SU-DHL-6 (cell line): ENCODE results near the gene ITPR3.

Experiments used
- H2AFZ ChIP-seq: fragments of 200-600 bp; sonication (generic); 2 replicates; pipeline ENCODE4 v1.6.1; 2014; ENCODE audit warnings: low read depth, mild to moderate bottlenecking, moderate library complexity, mixed read lengths, antibody characterized with exemption, low read length; ENCODE audit not compliant: severe bottlenecking
- H3F3A ChIP-seq: fragments of 200-600 bp; shearing (Covaris generic); 2 replicates; pipeline ENCODE4 v1.6.0; 2016; ENCODE audit warnings: antibody characterized with exemption, mild to moderate bottlenecking; ENCODE audit not compliant: insufficient read depth
- H3K27ac ChIP-seq: fragments of 200-600 bp; sonication (generic); 2 replicates; pipeline ENCODE4 v1.5.1; 2016; ENCODE audit warnings: low read depth, mild to moderate bottlenecking, low read length, moderate library complexity, mixed read lengths
- H3K27me3 ChIP-seq: fragments of 200-600 bp; sonication (generic), shearing (Covaris generic); 2 replicates; pipeline ENCODE4 v1.6.0; 2014; ENCODE audit warnings: mild to moderate bottlenecking, low read length
- H3K36me3 ChIP-seq: fragments of 200-600 bp; sonication (generic); 2 replicates; pipeline ENCODE4 v1.6.1; 2014; ENCODE audit warnings: mild to moderate bottlenecking, low read length, mixed read lengths
- H3K4me2 ChIP-seq: fragments of 300-600, 200-600 bp; shearing (Covaris generic), sonication (generic); 2 replicates; pipeline ENCODE4 v1.6.0; 2014; ENCODE audit warnings: low read length, low read depth, mild to moderate bottlenecking; ENCODE audit not compliant: poor library complexity, severe bottlenecking
- H3K4me3 ChIP-seq: fragments of 200-600 bp; sonication (generic); 2 replicates; pipeline ENCODE4 v1.5.1; 2014; ENCODE audit warnings: antibody characterized with exemption, low read length, mild to moderate bottlenecking, mixed read lengths; ENCODE audit not compliant: insufficient read depth, poor library complexity, severe bottlenecking
- H3K79me2 ChIP-seq: fragments of 200-600 bp; sonication (generic); 2 replicates; pipeline ENCODE4 v1.6.1; 2014; ENCODE audit warnings: mild to moderate bottlenecking, low read length, moderate library complexity; ENCODE audit not compliant: insufficient read depth
- H3K9ac ChIP-seq: fragments of 200-600 bp; sonication (generic); 2 replicates; pipeline ENCODE4 v1.7.0; 2014; ENCODE audit warnings: mild to moderate bottlenecking, low read length
- H3K9me2 ChIP-seq: fragments of 200-600 bp; sonication (generic); replicated peaks from 2 replicates; pipeline ENCODE4 v1.6.1; 2014; ENCODE audit warnings: low read length; ENCODE audit not compliant: insufficient read depth
- H3K9me3 ChIP-seq: fragments of 200-600 bp; sonication (generic); 2 replicates; pipeline ENCODE4 v1.6.1; 2014; ENCODE audit warnings: low read length, mixed read lengths; ENCODE audit not compliant: insufficient read depth
- H4K20me1 ChIP-seq: fragments of 200-600 bp; sonication (generic); 2 replicates; pipeline ENCODE4 v1.6.1; 2014; ENCODE audit warnings: low read depth, mild to moderate bottlenecking, antibody characterized with exemption, low read length, moderate library complexity, mixed read lengths
- CTCF ChIP-seq: fragments of 200-600 bp; sonication (generic); IDR thresholded peaks from one replicate; pipeline ENCODE4 v1.5.1; 2017; ENCODE audit warnings: antibody characterized with exemption, mild to moderate bottlenecking, low read length, moderate library complexity; ENCODE audit not compliant: insufficient read depth, poor library complexity, severe bottlenecking
- EZH2phosphoT487 ChIP-seq: fragments of 200-600 bp; sonication (generic), shearing (Covaris generic); conservative IDR thresholded peaks from 2 replicates; pipeline ENCODE4 v1.6.1; 2018; ENCODE audit warnings: mild to moderate bottlenecking, antibody characterized with exemption, low read length, moderate library complexity, mixed read lengths

ITPR3 gene

GRCh38 chr6:33578164-33578563 is 43.0 kb upstream of the ITPR3 start:
- H3K9ac ChIP-seq: peak overlapping the region; percentile 81
- TF ChIP-seq CTCF (no peak), EZH2phosphoT487 (no peak)
- peaks cover 13% of the 10 kb centered on the region for H3F3A ChIP-seq
- H3K4me2 ChIP-seq: peak overlapping the region; percentile 79
- peaks cover 23% of the 10 kb centered on the region for H3K79me2 ChIP-seq
- peak overlapping the region; percentile 80 for H3K4me3 ChIP-seq
- H3K27ac ChIP-seq: peak overlapping the region; percentile 68
- no peaks in the 10 kb centered on the region for H3K36me3 ChIP-seq
- no peaks in the 10 kb centered on the region for H3K27me3 ChIP-seq
- H3K9me2 ChIP-seq: no peaks in the 10 kb centered on the region
- no peak overlapping the region for H2AFZ ChIP-seq
- no peaks in the 10 kb centered on the region for H4K20me1 ChIP-seq
- H3K9me3 ChIP-seq: no peaks in the 10 kb centered on the region

- Histone ChIP-seq H3K4me2 (peak overlapping the region; percentile 79), H4K20me1 (no peaks in the 10 kb centered on the region), H3K27me3 (no peaks in the 10 kb centered on the region), H2AFZ (no peak overlapping the region), H3K36me3 (no peaks in the 10 kb centered on the region), H3K9me2 (no peaks in the 10 kb centered on the region), H3K27ac (peak overlapping the region; percentile 68), H3K9me3 (no peaks in the 10 kb centered on the region), H3K4me3 (peak overlapping the region; percentile 80), H3K79me2 (peaks cover 23% of the 10 kb centered on the region), H3K9ac (peak overlapping the region; percentile 81), H3F3A (peaks cover 13% of the 10 kb centered on the region)
- no peak for TF ChIP-seq CTCF
- no peak for TF ChIP-seq EZH2phosphoT487
Observed at GRCh38 chr6:33578588-33579011, 42.5 kb upstream of the ITPR3 start.

DNA sequence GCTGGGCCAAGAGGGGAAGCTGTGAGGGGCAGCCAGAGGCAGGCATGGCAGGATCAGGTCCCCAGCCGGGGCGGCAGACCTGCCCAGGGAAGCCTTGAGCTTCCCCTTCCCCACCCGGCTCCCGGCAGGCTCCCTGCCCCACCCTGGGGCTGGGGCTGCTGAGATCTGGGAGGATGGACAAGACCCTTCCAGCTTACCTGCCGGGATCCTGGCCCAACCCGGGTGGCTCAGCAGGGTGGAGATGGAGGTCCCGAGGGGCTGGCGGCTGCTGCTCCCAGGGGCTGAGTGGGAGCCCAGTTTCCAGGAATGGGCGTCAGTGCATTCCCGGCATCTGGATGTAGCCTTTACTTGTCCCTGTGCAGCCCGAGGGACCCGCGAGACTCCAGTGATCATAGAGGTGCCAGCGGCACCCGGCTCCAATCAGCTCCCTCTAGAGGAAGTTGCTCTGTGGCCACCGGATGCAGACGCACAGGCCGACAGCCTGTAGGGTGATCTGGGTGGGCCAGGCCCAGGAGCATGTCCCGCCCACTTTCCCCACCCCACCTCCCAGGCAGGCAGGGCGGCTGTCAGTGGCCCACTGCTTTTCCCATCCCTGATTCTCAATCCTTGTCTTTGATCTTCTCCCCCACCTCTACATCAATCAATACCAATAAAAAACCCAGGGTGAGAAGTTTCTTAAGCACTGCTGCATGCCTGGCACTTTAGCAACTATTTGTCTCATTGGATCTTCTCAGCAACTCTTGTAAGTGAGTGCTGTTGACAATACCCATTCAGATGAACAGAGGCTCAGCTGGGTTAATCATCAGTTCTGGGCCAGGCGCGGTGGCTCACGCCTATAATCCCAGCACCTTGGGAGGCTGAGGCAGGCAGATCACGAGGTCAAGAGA is 41.1 kb upstream of the ITPR3 start, which contains the start of gene BAK1:
Gene BAK1 (minus strand): TSS at position 449 of the 887 bp plus-strand sequence. CDS start 2,672 bp downstream, outside the sequence.
- peaks cover 23% of the 10 kb centered on the region for H3K79me2 ChIP-seq
- peak within 1 kb of the TSS; percentile 80 for H3K4me3 ChIP-seq
- H3K9me3 ChIP-seq: no peaks in the 10 kb centered on the region
- H3K9me2 ChIP-seq: no peaks in the 10 kb centered on the region
- no peaks in the 10 kb centered on the region for H3K27me3 ChIP-seq
- peak within 1 kb of the TSS; percentile 49 for H2AFZ ChIP-seq
- no peaks in the 10 kb centered on the region for H3K36me3 ChIP-seq
- peak within 1 kb of the TSS; percentile 81 for H3K9ac ChIP-seq
- no peaks in the 10 kb centered on the region for H4K20me1 ChIP-seq
- peak; percentile 45 for TF ChIP-seq CTCF
- TF ChIP-seq EZH2phosphoT487: no peak
- peak within 1 kb of the TSS; percentile 79 for H3K4me2 ChIP-seq
- H3F3A ChIP-seq: peaks cover 13% of the 10 kb centered on the region
- H3K27ac ChIP-seq: peak within 1 kb of the TSS; percentile 68
